ENCODE data around the gene RIC1. TPM values are rescaled to one million over a fixed set of nuclear protein-coding genes. Genes with fewer than 3 reads are reported as not detected.
"Not testable (repeated sequence)": the region's sequence is repeated elsewhere in the genome, so short reads cannot be mapped to it uniquely, and the experiment has no call there.

Gene RIC1
- total RNA-seq, 1 donor from 2014 or later, result 40.7 TPM

DNA sequence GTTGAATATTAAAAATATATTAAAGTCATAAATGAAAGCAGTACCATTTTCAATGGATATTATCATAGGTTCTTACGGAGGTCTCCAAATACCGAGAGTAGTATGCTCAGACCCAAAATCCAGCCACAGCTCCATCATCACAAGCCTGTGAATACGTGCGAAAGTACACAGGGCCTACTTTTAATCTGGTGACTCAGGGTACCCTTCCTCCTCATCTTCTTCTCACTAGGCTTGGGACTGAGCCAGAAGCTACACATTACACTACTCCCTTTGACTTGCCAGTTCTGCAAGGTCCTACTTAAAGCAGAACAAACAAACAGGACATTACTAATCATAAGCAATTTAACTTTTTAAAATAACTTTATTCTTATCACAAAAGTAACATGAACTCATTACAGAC lies 7.6 kb upstream of the RIC1 start:
- peak overlapping the region; percentile 92 for H3K27ac Mint-ChIP-seq (ENCODE audit: unreplicated experiment)
- no peak for DNase-seq (ENCODE audit: low spot score)
- H3K27me3 Mint-ChIP-seq (ENCODE audit: low read depth), result no peaks in the 10 kb centered on the region
- no peak for TF ChIP-seq CTCF (IDR thresholded peaks at IDR 0.05)
- H3K9me3 Mint-ChIP-seq (ENCODE audit: low read depth), result no peaks in the 10 kb centered on the region
- no peak overlapping the region for H3K4me3 Mint-ChIP-seq (ENCODE audit: unreplicated experiment)
- H3K36me3 Mint-ChIP-seq (ENCODE audit: low read depth), result no peaks in the 10 kb centered on the region
- H3K4me1 Mint-ChIP-seq (ENCODE audit: low read depth), result peaks cover 31% of the 10 kb centered on the region

GRCh38 chr9:5622016-5622415 lies 6.9 kb upstream of the RIC1 start:
- TF ChIP-seq CTCF (IDR thresholded peaks at IDR 0.05), result no peak
- Mint-ChIP-seq H3K27me3 (ENCODE audit: low read depth) (no peaks in the 10 kb centered on the region), H3K4me1 (ENCODE audit: low read depth) (peaks cover 36% of the 10 kb centered on the region), H3K36me3 (ENCODE audit: low read depth) (no peaks in the 10 kb centered on the region), H3K27ac (ENCODE audit: unreplicated experiment) (peak overlapping the region; percentile 92), H3K4me3 (ENCODE audit: unreplicated experiment) (no peak overlapping the region), H3K9me3 (ENCODE audit: low read depth) (no peaks in the 10 kb centered on the region)
- DNase-seq (ENCODE audit: low spot score), result no peak

DNA sequence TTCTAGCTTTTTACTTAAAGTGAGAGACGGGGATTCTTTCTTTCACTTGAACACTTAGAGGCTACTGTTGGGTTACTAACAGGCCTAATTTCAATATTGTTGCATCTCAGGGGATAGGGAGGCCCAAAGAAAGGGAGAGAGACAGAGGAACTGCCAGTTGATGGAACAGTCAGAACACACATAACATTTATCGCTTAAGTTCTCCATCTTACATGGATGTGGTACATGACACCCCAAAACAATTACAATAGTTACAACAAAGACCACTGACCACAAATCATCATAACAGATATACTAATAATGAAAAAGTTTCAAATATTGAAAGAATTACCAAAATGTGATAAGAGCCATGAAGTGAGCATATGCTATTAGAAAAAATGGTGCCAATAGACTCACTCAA lies 4.3 kb upstream of the RIC1 start:
- Mint-ChIP-seq H3K36me3 (ENCODE audit: low read depth) (no peaks in the 10 kb centered on the region), H3K4me3 (ENCODE audit: unreplicated experiment) (no peak overlapping the region), H3K27me3 (ENCODE audit: low read depth) (no peaks in the 10 kb centered on the region), H3K9me3 (ENCODE audit: low read depth) (no peaks in the 10 kb centered on the region), H3K27ac (ENCODE audit: unreplicated experiment) (no peak overlapping the region), H3K4me1 (ENCODE audit: low read depth) (peaks cover 45% of the 10 kb centered on the region)
- DNase-seq (ENCODE audit: low spot score), result no peak
- no peak for TF ChIP-seq CTCF (IDR thresholded peaks at IDR 0.05)

DNA sequence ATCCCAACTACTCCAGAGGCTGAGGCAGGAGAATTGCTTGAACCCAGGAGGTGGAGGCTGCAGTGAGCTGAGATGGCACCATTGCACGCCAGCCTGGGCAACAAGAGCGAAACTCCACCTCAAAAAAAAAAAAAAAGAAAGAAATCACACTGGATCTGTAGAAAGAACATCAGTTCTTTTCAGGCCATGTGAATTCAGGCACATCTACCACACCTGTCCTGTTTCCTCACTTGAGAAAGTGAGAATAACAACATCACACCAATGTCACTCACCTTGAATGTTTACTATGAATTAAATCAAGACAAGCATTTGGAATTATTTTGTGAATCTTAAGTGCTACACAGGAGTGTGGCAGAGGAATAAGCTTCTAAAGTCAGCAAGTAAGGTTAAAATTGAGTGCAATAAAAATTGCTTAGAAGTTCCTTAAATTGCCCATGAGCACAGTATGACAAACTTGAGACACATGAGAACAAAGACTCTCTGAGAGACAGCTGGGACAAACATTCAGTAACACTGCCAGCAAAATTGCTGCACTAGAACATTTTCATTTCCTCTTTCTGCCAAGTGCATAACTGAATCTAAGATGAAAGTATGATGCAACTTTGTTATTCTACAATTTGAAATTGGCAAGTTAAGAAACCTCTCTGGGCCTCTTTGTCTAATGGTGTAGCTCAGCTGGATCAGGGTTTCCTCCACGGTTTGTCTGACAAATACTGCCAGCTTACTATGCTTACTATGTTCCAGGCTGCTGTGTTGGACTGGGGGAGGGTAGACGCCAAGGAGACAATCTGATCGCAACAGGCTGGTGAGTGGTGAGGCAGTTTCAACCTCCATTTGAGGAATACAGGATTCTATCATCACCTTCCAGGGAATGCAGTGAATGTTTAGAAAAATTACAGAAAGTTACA lies 1.9 kb upstream of the RIC1 start:
- H3K27me3 Mint-ChIP-seq (ENCODE audit: low read depth), result no peaks in the 10 kb centered on the region
- H3K36me3 Mint-ChIP-seq (ENCODE audit: low read depth), result no peaks in the 10 kb centered on the region
- no peak for TF ChIP-seq CTCF (IDR thresholded peaks at IDR 0.05)
- no peaks in the 10 kb centered on the region for H3K9me3 Mint-ChIP-seq (ENCODE audit: low read depth)
- peak overlapping the region; percentile 99 for H3K27ac Mint-ChIP-seq (ENCODE audit: unreplicated experiment)
- peaks cover 44% of the 10 kb centered on the region for H3K4me1 Mint-ChIP-seq (ENCODE audit: low read depth)
- H3K4me3 Mint-ChIP-seq (ENCODE audit: unreplicated experiment), result peak overlapping the region; percentile 81
- DNase-seq (ENCODE audit: low spot score), result no peak

DNA sequence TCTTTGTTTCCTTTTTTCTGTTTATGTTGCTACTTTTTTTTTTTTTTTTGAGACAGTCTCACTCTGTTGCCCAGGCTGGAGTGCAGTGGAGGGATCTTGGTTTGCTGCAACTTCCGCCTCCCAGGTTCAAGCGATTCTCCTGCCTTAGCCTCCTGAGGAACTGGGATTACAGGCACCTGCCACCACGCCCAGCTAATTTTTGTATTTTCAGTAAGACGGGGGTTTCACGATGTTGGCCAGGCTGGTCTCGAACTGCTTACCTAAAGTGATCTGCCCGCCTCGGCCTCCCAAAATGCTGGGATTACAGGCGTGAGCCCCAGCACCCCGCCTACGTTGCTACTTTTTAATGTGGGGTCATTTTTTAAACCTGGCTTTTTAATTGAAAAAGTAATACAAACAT lies 1.2 kb upstream of the RIC1 start:
- Mint-ChIP-seq H3K4me3 (ENCODE audit: unreplicated experiment) (peak overlapping the region; percentile 81), H3K4me1 (ENCODE audit: low read depth) (peaks cover 44% of the 10 kb centered on the region), H3K27ac (ENCODE audit: unreplicated experiment) (peak overlapping the region; percentile 99)
- H3K27me3 Mint-ChIP-seq (ENCODE audit: low read depth); DNase-seq (ENCODE audit: low spot score); H3K9me3 Mint-ChIP-seq (ENCODE audit: low read depth); H3K36me3 Mint-ChIP-seq (ENCODE audit: low read depth): not testable (repeated sequence)

DNA sequence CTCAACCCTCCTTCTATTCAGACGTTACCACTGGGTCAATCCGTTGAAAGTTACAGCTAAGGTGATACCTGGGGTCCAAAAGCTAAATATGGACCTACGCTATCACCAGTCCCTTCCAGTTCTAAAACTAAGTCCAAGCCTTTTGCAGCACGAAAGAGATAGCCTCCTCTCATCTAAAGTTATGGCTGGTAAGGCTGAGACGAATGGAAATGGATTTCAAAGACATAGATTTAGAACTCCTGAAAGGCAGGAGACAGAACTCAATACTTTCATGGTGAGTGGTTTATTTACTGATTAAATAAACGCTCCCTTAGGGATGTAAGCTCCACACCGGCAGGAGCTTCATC lies 751 bp upstream of the RIC1 start:
- Mint-ChIP-seq H3K9me3 (ENCODE audit: low read depth) (no peaks in the 10 kb centered on the region), H3K36me3 (ENCODE audit: low read depth) (no peaks in the 10 kb centered on the region), H3K27ac (ENCODE audit: unreplicated experiment) (peak overlapping the region; percentile 99), H3K4me3 (ENCODE audit: unreplicated experiment) (peak overlapping the region; percentile 81), H3K27me3 (ENCODE audit: low read depth) (no peaks in the 10 kb centered on the region), H3K4me1 (ENCODE audit: low read depth) (peaks cover 49% of the 10 kb centered on the region)
- no peak for DNase-seq (ENCODE audit: low spot score)
- peak; percentile 5 for TF ChIP-seq CTCF (IDR thresholded peaks at IDR 0.05)

Measured in chondrocyte (in vitro differentiated cells).